ENCODE measurements around the gene IL31RA. TPM values are rescaled to one million over a fixed set of nuclear protein-coding genes. Genes with fewer than 3 reads are reported as not detected.

The IL31RA gene
- total and polyA plus RNA-seq, 10 of the 15 experiments (the other 5 are each of a cell fraction or from before 2014, with no cell fraction given) = 0.03 to 0.31 (median 0.11) TPM; not detected in 2

DNA sequence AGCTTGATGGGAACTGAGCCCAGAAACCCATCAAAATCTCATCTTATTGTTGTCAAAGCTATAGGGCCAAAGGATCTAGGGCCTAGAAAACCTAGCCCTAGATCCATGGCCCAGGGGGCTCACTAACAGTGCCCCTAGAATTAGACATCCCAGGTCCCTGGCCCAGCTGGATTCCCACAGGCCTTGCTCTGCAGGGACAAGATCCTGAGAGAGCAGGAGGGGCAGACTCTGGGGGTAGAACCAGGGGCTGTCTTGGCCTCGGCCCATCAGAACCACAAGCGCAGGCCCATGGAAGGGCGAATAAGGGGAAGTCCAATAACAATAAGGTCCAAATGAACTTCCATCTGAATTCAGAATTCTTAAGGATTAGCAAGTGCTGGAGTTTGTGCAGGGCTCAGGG lies 74.0 kb downstream of the IL31RA start:
- FAIRE-seq (no peak), ATAC-seq (no peak), DNase-seq (ENCODE audit: low read depth, low spot score) (no peak)
- Histone ChIP-seq H3K27ac (ENCODE audit: control insufficient read depth, insufficient read depth) (no peak overlapping the region), H3K4me2 (ENCODE audit: control insufficient read depth, insufficient read depth) (no peak overlapping the region), H3K4me1 (ENCODE audit: control insufficient read depth, insufficient read depth, low read length) (peaks cover 9% of the 10 kb centered on the region; the same call in 1 of the 2 replicates), H4K20me1 (ENCODE audit: control insufficient read depth, insufficient read depth) (no peaks in the 10 kb centered on the region), H3K4me3 (no peak overlapping the region), H3K36me3 (ENCODE audit: control insufficient read depth in 2 of 2, insufficient read depth in 2 of 2, low read length in 1 of 2) (no peaks in the 10 kb centered on the region), H3K9ac (ENCODE audit: control insufficient read depth, insufficient read depth, low read length) (no peak overlapping the region), H3K27me3 (replicated peaks in 1 of 2; ENCODE audit: control insufficient read depth in 2 of 2, insufficient read depth in 2 of 2, low read length in 1 of 2) (no peaks in the 10 kb centered on the region), H3K9me3 (replicated peaks; ENCODE audit: control insufficient read depth, insufficient read depth, low read length) (no peaks in the 10 kb centered on the region), H3K79me2 (ENCODE audit: control insufficient read depth, insufficient read depth, low read length) (no peaks in the 10 kb centered on the region), H2AFZ (ENCODE audit: control insufficient read depth, low read depth, low read length) (no peak overlapping the region)
- intact Hi-C loops (cut with micrococcal nuclease; ENCODE audit: unreplicated experiment) = no loop called here
- POLR2A ChIA-PET = no interaction called here
- RAD21 ChIA-PET (ENCODE audit: unreplicated experiment) = interaction anchor here (0.5 to 1.8 kb wide), 4 partner anchors 22 to 233 kb away, joined by 3 to 4 read pairs (median 4); no protein-coding TSS in a partner anchor
- SMC1A ChIA-PET (ENCODE audit: uncharacterized antibody, unreplicated experiment) = interaction anchor here (3.3 kb wide), 1 partner anchor 11 kb away, joined by 20 read pairs; no protein-coding TSS in a partner anchor
- TF ChIP-seq RFX5 (IDR thresholded peaks at IDR 0.05; ENCODE audit: low read depth, low read length) = no peak
- TF ChIP-seq POLR2AphosphoS5 (IDR thresholded peaks at IDR 0.05; ENCODE audit: low read length) = no peak
- TF ChIP-seq, protein P1, sequence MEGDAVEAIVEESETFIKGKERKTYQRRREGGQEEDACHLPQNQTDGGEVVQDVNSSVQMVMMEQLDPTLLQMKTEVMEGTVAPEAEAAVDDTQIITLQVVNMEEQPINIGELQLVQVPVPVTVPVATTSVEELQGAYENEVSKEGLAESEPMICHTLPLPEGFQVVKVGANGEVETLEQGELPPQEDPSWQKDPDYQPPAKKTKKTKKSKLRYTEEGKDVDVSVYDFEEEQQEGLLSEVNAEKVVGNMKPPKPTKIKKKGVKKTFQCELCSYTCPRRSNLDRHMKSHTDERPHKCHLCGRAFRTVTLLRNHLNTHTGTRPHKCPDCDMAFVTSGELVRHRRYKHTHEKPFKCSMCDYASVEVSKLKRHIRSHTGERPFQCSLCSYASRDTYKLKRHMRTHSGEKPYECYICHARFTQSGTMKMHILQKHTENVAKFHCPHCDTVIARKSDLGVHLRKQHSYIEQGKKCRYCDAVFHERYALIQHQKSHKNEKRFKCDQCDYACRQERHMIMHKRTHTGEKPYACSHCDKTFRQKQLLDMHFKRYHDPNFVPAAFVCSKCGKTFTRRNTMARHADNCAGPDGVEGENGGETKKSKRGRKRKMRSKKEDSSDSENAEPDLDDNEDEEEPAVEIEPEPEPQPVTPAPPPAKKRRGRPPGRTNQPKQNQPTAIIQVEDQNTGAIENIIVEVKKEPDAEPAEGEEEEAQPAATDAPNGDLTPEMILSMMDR (IDR thresholded peaks at IDR 0.05 in 2 of 3, conservative IDR thresholded peaks at IDR 0.05 in 1 of 3; ENCODE audit: control insufficient read depth in 2 of 3, extremely low read depth in 1 of 3, insufficient read depth in 1 of 3, low read depth in 3 of 3, low read length in 3 of 3) = no peak
- no peak for TF ChIP-seq NRF1 (conservative IDR thresholded peaks at IDR 0.05; ENCODE audit: low read depth, low read length)
- no peak for TF ChIP-seq NFYB (IDR thresholded peaks at IDR 0.05; ENCODE audit: insufficient read depth, low read depth, low read length)
- TF ChIP-seq HDAC2 (IDR thresholded peaks at IDR 0.05) = no peak
- TF ChIP-seq, protein P2, sequence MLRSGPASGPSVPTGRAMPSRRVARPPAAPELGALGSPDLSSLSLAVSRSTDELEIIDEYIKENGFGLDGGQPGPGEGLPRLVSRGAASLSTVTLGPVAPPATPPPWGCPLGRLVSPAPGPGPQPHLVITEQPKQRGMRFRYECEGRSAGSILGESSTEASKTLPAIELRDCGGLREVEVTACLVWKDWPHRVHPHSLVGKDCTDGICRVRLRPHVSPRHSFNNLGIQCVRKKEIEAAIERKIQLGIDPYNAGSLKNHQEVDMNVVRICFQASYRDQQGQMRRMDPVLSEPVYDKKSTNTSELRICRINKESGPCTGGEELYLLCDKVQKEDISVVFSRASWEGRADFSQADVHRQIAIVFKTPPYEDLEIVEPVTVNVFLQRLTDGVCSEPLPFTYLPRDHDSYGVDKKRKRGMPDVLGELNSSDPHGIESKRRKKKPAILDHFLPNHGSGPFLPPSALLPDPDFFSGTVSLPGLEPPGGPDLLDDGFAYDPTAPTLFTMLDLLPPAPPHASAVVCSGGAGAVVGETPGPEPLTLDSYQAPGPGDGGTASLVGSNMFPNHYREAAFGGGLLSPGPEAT (IDR thresholded peaks at IDR 0.05; ENCODE audit: low read depth) = no peak
- no TSS peak for BruUV-seq (replicated peaks)
- CTCF ChIA-PET = interaction anchor here (2.7 to 6.7 kb wide), 2 partner anchors 12 to 276 kb away, joined by 10 to 49 read pairs; no protein-coding TSS in a partner anchor
- in situ Hi-C loops (cut with MboI) = no loop called here
- 57% methylated on average over 3 of the region's 3 CpGs for WGBS (ENCODE audit: insufficient coverage, insufficient replicate concordance, low lambda C conversion rate, missing lambda C conversion rate)

Measured in GM12878 (cell line).